Effector CD8-positive, alpha-beta T cell (primary cell): Measurements from ENCODE around the gene CTIF.
A peak's percentile ranks its signal among the peaks of the same experiment; 100 is the strongest.
"Not testable (repeated sequence)": the region's sequence is repeated elsewhere in the genome, so short reads cannot be mapped to it uniquely, and the experiment has no call there.

Source experiments
- DNase-seq: peaks from one replicate; lab custom pipeline; 2025; lab: John Stamatoyannopoulos, UW
- total RNA-seq, 4 experiments: gene quantifications; one replicate each; lab custom pipeline; 2026; lab: John Stamatoyannopoulos, UW

Gene CTIF
- total RNA-seq: 3.0 to 17.0 (median 8.2) reads per million in 4 experiments

- DNase-seq: peak; percentile 36
Observed at GRCh38 chr18:48538531-48539405, at the start of gene CTIF. CTIF (plus strand) TSS chr18:48539031; CDS start chr18:48619566, 80,535 bp downstream.

GRCh38 chr18:48490641-48491293, 48.1 kb upstream of the CTIF start:
- no peak for DNase-seq

- no peak for DNase-seq
Observed at GRCh38 chr18:48492880-48493279, 46.0 kb upstream of the CTIF start.

GRCh38 chr18:48493434-48494230, 45.2 kb upstream of the CTIF start:
- DNase-seq: no peak

GRCh38 chr18:48497863-48498262, 41.0 kb upstream of the CTIF start:
- DNase-seq: no peak

- no peak for DNase-seq
Observed at GRCh38 chr18:48500517-48500916, 38.3 kb upstream of the CTIF start.

GRCh38 chr18:48502906-48503305, 35.9 kb upstream of the CTIF start:
- DNase-seq: no peak

GRCh38 chr18:48504819-48505218, 34.0 kb upstream of the CTIF start:
- no peak for DNase-seq

GRCh38 chr18:48506983-48507568, 31.8 kb upstream of the CTIF start:
- not testable (repeated sequence) for DNase-seq

GRCh38 chr18:48512498-48512897, 26.3 kb upstream of the CTIF start:
- DNase-seq: not testable (repeated sequence)

- DNase-seq: no peak
Observed at GRCh38 chr18:48514786-48515185, 24.0 kb upstream of the CTIF start.

GRCh38 chr18:48517048-48517447, 21.8 kb upstream of the CTIF start:
- DNase-seq: no peak

GRCh38 chr18:48519431-48520100, 19.3 kb upstream of the CTIF start:
- no peak for DNase-seq

- DNase-seq: no peak
Observed at GRCh38 chr18:48521723-48522122, 17.1 kb upstream of the CTIF start.

GRCh38 chr18:48525671-48526070, 13.2 kb upstream of the CTIF start:
- DNase-seq: no peak

GRCh38 chr18:48527461-48527860, 11.4 kb upstream of the CTIF start:
- DNase-seq: no peak

GRCh38 chr18:48528861-48529260, 10.0 kb upstream of the CTIF start:
- no peak for DNase-seq

- no peak for DNase-seq
Observed at GRCh38 chr18:48529796-48530195, 9.0 kb upstream of the CTIF start.

- no peak for DNase-seq
Observed at GRCh38 chr18:48530399-48531081, 8.3 kb upstream of the CTIF start.

GRCh38 chr18:48531082-48531403, 7.8 kb upstream of the CTIF start:
- no peak for DNase-seq

GRCh38 chr18:48531908-48532307, 6.9 kb upstream of the CTIF start:
- no peak for DNase-seq
